C4-2B (cell line): Measurements from ENCODE around the gene RPS6KA1.
"Not testable (repeated sequence)": the region's sequence is repeated elsewhere in the genome, so short reads cannot be mapped to it uniquely, and the experiment has no call there.

ENCODE experiments used
- H3K27ac ChIP-seq: fragments of 450-650 bp; 2 replicates; pipeline ENCODE4 v1.5.1; 2017
- ZFX ChIP-seq: fragments of 450-650 bp; IDR thresholded peaks from 2 replicates; pipeline ENCODE4 v1.6.1; 2017
- TF ChIP-seq, protein P1 (sequence below): fragments of 450-650 bp; conservative IDR thresholded peaks from 2 replicates; pipeline ENCODE4 v1.5.1; 2017; ENCODE audit warnings: mild to moderate bottlenecking

Gene RPS6KA1

DNA sequence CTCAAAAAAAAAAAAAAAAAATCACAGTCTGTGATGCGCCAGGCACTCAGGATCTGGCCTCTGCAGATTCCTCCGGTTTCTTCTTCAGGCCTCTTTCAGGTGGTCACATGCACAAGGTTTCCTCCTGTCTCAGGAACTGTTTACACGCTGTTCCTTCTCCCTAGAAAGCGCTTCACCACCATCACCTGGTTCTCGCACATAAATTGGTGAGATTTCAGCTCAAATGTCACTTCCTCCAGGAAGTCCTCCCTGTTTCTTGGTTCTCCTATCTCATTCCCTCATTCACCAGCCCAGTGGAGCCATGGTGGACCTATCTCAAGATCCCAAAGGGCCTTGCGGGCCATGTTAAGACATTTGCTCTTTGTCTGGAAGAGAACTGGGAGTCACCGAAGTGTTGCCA, 30.7 kb upstream of the RPS6KA1 start:
- TF ChIP-seq, protein P1, sequence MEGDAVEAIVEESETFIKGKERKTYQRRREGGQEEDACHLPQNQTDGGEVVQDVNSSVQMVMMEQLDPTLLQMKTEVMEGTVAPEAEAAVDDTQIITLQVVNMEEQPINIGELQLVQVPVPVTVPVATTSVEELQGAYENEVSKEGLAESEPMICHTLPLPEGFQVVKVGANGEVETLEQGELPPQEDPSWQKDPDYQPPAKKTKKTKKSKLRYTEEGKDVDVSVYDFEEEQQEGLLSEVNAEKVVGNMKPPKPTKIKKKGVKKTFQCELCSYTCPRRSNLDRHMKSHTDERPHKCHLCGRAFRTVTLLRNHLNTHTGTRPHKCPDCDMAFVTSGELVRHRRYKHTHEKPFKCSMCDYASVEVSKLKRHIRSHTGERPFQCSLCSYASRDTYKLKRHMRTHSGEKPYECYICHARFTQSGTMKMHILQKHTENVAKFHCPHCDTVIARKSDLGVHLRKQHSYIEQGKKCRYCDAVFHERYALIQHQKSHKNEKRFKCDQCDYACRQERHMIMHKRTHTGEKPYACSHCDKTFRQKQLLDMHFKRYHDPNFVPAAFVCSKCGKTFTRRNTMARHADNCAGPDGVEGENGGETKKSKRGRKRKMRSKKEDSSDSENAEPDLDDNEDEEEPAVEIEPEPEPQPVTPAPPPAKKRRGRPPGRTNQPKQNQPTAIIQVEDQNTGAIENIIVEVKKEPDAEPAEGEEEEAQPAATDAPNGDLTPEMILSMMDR = no peak
- TF ChIP-seq ZFX = no peak

DNA sequence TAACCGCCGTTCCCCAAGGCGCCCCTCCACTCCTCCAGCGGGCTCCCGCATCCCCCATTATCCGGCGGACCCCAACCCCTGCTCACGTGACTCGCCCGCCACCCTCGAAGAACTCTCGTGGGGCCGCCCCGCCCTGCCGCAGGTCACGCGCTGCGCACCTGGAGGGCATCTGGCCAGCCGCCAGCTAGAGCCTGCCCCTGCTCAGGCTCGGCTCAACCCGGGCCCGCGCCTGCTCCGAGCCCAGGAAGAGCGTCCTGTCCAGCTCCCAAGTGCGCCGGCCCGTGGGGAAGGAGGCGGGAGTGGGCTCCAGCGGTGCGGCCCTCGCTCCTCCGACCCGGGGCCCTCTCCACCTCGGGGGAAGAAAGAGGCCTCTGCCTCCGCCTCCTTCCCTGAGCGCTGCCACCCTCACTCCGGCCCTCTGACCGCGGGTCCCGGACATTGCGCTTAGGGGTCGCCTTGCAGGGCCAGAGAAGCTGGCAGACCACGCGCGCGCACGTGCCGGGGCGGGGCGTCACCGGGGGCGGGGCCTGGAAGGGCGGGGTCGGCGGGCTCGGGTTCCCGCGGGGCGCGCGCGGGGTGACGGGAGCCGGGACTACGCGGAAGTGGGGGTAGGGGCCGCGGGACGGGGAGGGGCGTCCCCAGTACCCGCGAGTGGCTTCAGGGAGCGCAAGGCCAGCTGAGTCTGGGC, 28.9 kb upstream of the RPS6KA1 start:
- TF ChIP-seq ZFX = peak; percentile 39; the same call in 1 of the 2 replicates
- TF ChIP-seq, protein P1 = peak; percentile 64
- peak overlapping the region; percentile 90 for H3K27ac ChIP-seq

More for the DNA sequence above, 30.7 kb upstream of the RPS6KA1 start:
- H3K27ac ChIP-seq = no peak overlapping the region

- not testable (repeated sequence) for H3K27ac ChIP-seq
These were observed 18.9 kb upstream of the RPS6KA1 start for GRCh38 chr1:26510711-26511110.

GRCh38 chr1:26515836-26516235, 13.7 kb upstream of the RPS6KA1 start:
- H3K27ac ChIP-seq = not testable (repeated sequence)

DNA sequence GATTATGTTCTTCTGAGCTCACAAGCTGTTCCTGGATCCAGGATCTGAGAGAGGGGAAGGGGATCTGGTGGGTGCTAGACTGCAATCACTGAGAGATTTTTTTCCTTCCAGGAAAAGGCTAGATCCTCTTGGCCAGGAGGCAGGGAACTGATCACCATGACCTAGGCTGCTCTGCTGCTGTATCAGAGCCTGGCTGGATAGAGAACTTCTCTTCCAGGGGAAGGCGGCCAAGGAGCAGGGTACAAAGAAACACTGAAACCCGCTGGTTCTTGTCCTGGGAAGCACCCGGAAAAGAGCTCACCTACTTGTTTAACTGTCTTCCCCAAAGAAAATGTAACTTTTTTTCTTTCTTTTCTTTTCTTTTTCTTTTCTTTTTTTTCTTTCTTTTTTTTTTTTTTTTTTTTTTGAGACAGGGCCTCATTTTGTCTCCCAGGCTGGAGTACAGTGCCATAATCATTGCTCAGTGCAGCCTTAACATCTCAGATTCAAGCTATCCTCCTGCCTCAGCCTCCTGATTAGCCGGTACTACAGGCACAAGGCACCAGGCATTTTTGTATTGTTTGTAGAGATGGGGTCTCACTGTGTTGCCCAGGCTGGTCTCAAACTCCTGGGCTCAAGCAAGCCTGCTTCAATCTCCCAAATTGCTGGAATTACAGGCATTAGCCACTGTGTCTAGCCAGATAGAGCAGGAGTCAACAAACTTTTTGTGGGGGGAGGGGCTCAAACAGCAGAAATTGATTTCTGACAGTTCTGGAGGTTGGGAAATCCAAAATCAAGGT, 12.4 kb upstream of the RPS6KA1 start:
- TF ChIP-seq, protein P1 = no peak
- TF ChIP-seq ZFX = no peak
- no peak overlapping the region for H3K27ac ChIP-seq

DNA sequence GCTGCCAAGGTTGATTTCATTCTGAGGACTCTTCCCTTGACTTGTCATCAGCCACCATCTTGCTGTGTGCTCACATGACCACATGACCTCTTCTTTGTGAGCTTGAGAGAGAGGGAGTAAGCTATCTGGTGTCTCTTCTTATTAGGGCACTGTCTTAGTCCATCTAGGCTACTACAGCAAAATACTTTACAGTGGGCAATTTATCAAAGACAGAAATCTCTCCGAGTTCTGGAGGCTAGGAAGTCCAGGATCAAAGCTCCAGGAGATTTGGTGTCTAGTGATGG, 11.9 kb upstream of the RPS6KA1 start:
- TF ChIP-seq, protein P1 = no peak
- no peak for TF ChIP-seq ZFX
- H3K27ac ChIP-seq = no peak overlapping the region

DNA sequence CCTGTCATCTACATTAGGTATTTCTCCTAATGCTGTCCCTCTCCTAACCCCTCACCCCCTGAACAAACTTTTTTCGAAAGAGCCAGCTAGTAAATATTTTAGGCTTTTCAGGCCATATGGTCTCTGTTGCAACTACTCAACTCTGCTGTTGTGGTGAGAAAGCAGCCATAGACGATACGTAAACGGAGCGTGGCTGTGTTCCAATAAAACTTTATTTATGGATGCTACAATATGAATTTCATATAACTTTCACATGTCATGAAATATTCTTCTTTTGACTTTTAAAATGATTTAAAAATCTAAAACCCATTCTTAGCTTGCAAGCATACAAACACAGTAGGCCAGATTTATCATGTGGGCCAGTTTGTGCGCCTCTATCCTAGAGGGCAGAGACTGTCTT, 11.2 kb upstream of the RPS6KA1 start:
- TF ChIP-seq, protein P1 = no peak
- TF ChIP-seq ZFX = no peak
- no peak overlapping the region for H3K27ac ChIP-seq

GRCh38 chr1:26520339-26520738, 9.2 kb upstream of the RPS6KA1 start:
- TF ChIP-seq, protein P1 = no peak
- TF ChIP-seq ZFX = no peak
- H3K27ac ChIP-seq = no peak overlapping the region
